22Rv1 (cell line): ENCODE measurements around the gene MPZL1.
"Not testable (repeated sequence)": the region's sequence is repeated elsewhere in the genome, so short reads cannot be mapped to it uniquely, and the experiment has no call there.

Experiments
- CTCF ChIP-seq: fragments of 450-650 bp; IDR thresholded peaks from 2 replicates; pipeline ENCODE4 v1.5.1; 2017; ENCODE audit warnings: mild to moderate bottlenecking
- ZFX ChIP-seq: fragments of 450-650 bp; IDR thresholded peaks from 2 replicates; pipeline ENCODE4 v1.6.1; 2017; ENCODE audit warnings: antibody characterized with exemption, borderline replicate concordance

- not testable (repeated sequence) for TF ChIP-seq CTCF, ZFX
Measured at GRCh38 chr1:167830668-167831067, 108.9 kb downstream of the MPZL1 start.
